ENCODE results near the gene SLK.

The SLK gene

DNA sequence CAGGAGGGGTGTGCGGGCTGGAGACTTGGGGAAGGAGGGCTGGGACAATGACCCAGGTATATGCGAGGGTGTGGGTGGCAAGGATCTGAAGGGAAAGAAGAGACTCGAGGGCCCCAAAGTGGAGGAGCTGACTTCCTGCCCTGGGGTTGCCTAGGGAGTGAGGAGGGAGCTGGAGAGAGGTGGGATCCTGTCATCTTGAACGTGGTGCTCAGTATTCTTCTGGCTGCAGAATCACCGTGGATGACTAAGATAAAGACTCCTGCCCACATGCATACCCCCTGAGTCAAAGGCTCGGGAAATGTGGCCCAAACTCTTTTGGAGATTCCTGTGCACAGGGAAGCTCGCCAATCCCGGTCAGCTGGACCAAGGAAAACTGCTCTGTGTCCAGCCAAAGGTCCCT is 87.5 kb downstream of the SLK start:
- no peak for DNase-seq (ENCODE audit: low read depth)

DNA sequence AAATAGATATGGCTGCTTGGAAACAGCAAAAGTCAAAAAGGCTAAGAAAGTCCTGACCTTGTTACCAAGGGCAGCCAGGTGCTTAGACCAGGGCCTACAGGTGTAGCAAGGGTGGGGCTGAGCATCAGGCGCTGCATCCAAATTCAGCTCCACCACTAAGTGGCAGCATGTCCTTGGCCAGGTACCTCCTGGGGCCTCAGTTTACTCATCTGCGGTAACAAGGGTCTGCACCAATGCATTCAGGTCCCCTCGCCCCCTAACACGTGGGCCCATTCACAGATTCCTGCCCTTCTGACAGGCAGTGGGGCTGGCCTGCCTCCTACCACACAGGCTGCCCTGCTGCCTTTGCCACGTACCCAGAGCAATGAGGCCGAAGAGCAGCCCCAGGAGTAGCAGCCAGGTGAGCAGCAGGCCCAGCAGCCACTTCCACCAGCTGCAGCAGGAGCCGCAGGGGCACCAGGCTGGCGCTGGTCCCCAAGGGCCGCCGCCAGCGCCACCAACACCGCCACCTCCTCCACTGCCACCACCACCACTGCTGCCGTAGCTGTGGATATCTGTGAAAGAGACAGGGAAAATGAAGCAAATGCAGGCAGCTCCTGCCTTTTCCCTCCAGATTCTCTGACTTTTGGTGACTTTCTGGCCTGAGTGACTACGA is 89.8 kb downstream of the SLK start:
- no peak for DNase-seq (ENCODE audit: low read depth)

DNA sequence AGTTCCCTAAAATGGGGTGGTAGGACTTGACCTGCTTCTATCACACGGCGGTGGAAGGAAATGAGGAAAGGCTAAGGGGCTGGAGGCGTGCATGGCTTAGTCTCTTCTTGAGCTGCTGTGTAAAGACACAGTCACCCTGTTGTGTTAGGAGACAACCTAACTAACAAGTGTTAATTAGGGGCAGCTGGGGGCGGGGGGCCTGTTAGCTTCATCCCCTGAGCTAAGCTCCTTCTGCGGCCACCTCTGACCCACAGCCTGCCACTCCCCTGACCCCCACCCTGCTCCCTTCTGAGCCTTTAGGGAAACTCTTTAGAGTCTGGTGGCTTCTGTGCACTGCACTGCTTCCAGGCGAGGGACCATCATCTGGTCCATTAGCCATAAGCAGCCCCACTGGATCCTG is 90.8 kb downstream of the SLK start:
- DNase-seq (ENCODE audit: low read depth) = no peak

DNA sequence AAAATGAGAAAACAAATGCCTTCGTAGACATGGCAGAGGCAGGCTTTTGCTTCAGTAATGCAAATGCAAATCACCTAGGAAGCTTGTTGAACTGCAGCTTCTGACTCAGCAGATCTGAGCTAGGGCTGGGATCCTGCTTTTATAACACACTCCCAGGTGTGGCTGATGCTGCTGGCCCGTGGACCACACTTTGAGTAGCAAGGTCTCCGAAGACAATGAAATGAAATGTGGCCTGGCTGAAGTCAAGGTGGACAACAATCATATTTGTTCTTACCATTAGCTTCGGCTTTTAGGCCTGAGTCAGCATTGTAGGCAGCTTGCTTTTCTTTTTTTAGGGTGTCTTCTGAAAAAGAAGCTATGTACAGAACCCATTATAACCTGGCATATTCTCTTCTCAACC is 92.4 kb downstream of the SLK start:
- DNase-seq (ENCODE audit: low read depth) = no peak

DNA sequence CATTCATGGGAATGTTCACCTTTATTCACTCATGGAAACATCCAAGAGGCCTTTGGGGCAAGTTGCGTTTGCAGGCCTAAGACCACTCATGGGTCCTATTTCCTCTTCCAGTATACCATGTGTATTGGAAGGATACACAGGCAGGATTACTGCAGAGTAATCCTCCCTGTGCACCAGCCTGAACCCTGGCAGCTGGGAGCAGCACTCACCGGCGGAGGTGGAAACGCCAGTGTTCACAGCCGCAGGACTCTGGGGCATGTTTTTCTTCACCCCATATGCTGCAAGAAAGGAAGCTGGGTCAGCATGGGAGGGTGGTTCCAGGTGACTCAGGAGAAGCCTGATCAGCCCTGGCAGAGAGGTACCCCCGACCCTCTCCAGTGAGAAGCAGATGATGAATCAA is 94.3 kb downstream of the SLK start:
- DNase-seq (ENCODE audit: low read depth) = no peak

DNA sequence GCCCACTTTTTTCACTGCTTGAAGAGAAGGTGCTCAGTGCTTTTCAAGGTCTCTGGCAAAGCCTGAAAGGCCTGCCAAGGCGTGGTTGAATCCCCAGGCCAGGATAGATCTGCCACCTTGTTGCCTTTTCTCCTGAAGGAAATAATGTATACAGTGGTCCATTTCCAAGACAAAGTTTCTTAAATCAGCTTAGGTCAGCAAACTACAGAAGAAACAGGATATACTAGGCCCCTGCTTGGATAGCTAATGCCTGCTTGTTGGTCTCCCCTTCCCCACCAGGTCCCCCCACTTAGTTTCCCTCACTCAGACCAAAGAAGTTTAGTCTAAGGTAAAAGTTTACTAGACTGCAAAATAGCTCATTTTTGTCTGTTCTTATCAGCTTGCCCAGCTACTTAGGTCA is 98.8 kb downstream of the SLK start:
- DNase-seq (ENCODE audit: low read depth) = no peak

DNA sequence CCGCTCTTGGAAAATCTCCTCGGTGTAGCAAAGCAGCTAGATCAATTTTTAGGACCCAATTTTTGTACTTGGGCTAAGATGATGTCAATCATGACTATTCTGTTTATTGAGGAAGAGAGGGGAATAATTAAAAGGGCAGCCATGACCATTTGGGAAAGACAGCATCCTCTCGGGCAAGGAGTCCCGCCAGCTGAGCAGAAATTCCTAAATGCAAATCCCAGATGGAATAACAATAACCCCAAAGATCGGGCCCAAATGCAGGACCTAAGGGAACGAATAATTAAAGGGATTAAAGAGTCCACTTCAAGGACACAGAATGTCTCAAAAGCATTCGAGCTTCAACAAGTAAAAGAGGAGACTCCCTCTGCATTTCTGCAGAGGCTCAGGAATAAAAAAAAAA is 100.0 kb downstream of the SLK start:
- no peak for DNase-seq (ENCODE audit: low read depth)

DNA sequence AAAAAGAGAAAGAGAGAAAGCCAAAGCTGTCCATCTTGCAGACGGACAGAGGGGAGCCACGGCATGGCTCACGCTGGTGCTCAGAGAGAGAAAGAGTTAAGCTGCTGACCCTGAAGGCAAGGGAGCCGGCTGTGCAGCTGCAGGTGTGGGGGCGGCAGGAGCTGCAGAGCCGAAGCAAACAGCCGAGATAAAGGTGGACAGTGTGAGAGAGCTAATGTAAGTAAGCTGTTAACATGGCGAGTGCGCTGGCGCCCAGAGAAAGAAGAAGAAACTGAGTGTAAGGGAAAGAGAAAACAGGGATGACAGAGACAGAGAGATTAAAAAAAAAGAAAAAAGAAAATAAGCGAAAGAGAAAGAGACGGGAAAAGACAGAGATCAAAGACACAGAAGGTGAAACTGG is 100.6 kb downstream of the SLK start:
- DNase-seq (ENCODE audit: low read depth) = no peak

DNA sequence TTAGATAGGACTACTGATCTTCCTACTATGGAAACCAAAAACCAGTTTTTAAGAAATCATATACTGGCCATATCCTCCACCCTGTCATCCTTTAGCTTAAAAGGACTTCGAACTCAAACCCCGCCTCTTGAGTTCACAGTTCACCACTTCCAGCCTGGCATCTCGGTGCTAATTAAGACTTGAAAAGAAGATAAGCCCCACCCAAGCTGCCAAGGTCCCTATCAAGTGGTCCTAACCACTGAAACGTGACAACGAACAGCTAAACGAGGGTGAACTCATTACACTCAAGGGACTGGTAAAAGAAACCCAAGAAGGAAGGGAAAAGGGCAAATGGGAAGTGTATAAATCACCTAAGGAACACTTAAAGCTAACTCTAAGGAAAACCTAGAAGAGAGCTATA is 102.7 kb downstream of the SLK start:
- no peak for DNase-seq (ENCODE audit: low read depth)

DNA sequence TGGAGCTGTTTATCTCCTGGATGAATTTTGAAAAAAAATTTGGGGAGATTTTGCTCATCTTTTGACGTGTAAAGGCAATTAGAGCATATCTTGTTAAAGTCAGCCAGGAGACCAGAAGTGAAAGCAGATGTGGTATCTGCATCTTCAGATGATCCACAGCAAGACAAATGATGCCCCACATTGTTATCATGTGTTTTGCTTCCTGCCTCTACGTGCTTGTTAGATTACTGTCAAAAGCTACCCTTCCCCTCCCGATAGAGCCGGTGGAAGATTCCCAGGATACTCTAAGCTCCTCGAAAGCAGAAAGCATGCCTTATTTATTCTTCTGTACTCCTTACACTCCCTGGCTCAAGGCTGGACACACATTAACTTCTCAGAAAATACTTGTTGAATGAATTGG is 105.8 kb downstream of the SLK start:
- no peak for DNase-seq (ENCODE audit: low read depth)

DNA sequence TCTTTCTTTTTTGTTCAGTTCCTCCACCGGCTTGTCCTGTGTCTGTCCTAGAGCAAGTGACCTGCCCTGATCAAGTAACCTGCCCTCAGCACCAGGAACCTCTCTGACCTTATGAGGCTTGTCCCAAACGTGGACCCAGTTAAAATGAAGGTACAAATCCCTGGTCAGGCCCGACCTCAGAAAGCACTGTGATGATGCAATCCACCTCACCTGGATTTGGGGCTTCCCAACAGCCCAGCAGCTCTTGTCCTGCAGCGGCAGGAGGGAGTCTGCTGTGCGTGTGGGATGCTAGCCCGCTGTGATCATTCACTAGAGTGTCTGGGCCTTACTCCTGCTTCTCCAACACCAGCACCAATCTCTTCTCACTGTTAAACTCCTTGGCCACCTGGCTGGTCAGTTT is 107.6 kb downstream of the SLK start:
- DNase-seq (ENCODE audit: low read depth) = no peak

DNA sequence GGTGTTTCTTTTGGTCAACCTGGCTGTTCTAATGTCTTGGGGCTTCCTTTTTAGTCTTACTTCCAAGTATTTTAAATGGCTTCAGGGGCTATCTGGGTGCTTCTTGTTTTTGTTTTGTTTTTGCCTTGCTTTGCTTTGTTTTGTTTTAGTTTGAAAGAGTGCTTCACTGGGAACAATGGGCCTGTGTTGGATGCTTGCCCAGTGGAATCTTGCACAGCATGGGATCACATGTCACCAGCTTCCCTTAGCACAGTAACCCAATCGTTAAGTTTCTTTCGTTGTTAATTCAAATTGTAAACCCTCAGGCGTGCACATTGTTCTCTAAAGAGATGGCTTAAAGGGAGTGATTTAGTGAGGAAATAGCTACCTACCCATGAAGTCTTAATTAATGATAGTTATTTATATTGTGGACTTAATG is 109.8 kb downstream of the SLK start:
- no peak for DNase-seq (ENCODE audit: low read depth)

DNA sequence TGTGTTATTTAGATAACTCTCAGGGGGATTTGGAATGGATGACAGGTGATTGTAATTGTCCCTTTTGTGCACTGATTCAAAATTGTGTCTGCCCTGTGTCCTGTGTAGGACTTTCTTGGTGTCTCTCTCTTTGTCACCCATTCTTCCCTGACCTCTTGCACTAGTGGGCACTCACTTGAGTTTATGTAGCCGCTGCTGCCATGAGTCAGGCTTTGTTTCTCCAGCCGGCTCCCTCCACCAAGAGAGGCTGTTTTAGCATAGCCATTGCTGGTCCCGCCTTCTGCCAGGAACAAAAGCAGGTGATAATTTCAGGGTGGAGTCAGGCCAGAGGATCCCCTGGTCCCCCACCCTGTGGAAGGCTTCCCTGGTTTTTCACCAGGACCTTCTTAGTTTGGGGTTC is 110.3 kb downstream of the SLK start:
- no peak for DNase-seq (ENCODE audit: low read depth)

DNA sequence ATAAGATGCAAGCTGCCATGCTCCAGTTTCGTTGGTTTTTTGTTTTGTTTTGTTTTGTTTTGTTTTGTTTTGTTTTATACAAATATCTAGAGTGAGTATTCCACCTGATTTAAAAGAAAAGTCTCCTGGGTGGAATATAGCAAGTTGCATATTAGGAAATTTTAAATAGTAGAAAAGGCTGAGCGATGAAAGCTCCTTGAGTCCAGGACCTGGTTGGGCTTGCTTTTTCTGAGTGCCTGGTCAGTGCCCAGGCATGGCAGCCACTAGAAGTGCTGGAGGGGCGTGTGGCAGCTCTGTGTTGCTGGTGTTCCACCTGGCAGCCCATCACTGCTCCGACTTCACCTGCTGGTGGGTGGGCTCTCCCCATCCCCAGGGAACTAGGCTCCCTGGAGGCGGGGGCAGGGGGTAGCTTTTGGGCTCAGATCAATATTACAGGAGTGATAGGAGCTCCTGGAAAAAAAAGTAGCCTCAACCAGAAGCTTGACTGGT is 110.8 kb downstream of the SLK start:
- DNase-seq (ENCODE audit: low read depth) = no peak
